ENCODE measurements around the gene SRGAP1. TPM values are rescaled to one million over a fixed set of nuclear protein-coding genes. Genes with fewer than 3 reads are reported as not detected.

Gene SRGAP1
- total and polyA plus RNA-seq, 9 donors = 2.8 to 17.9 (median 8.6) TPM

GRCh38 chr12:64123448-64123847 is 278.9 kb downstream of the SRGAP1 start:
- no peaks in the 10 kb centered on the region for H3K27me3 ChIP-seq
- 91 to 98% (median 93%) methylated on average over 1 of the region's 1 CpG for WGBS, 3 donors
- DNase-seq = no peak
- H3K4me1 ChIP-seq (ENCODE audit: insufficient read depth) = peaks cover 2% of the 10 kb centered on the region
- H3K4me3 ChIP-seq = no peak overlapping the region
- TF ChIP-seq CTCF (IDR thresholded peaks at IDR 0.05) (no peak), EP300 (IDR thresholded peaks at IDR 0.05) (no peak), POLR2A (IDR thresholded peaks at IDR 0.05) (no peak)
- intact Hi-C loops (cut with DNase I) = no loop called here
- no peak overlapping the region for H3K27ac ChIP-seq
- H3K9me3 ChIP-seq = no peaks in the 10 kb centered on the region
- no peaks in the 10 kb centered on the region for H3K36me3 ChIP-seq

GRCh38 chr12:64124511-64125197 is 280.2 kb downstream of the SRGAP1 start:
- no peak for TF ChIP-seq EP300 (IDR thresholded peaks at IDR 0.05)
- no peak for TF ChIP-seq POLR2A (IDR thresholded peaks at IDR 0.05)
- TF ChIP-seq CTCF (IDR thresholded peaks at IDR 0.05) = no peak
- H3K36me3 ChIP-seq = no peaks in the 10 kb centered on the region
- DNase-seq = no peak
- 75 to 86% (median 85%) methylated on average over 3 of the region's 3 CpGs for WGBS, 3 donors
- H3K4me3 ChIP-seq = no peak overlapping the region
- no peak overlapping the region for H3K27ac ChIP-seq
- H3K4me1 ChIP-seq (ENCODE audit: insufficient read depth) = peaks cover 2% of the 10 kb centered on the region
- no peaks in the 10 kb centered on the region for H3K27me3 ChIP-seq
- intact Hi-C loops (cut with DNase I) = no loop called here
- no peaks in the 10 kb centered on the region for H3K9me3 ChIP-seq

GRCh38 chr12:64125913-64126312 is 281.4 kb downstream of the SRGAP1 start:
- intact Hi-C loops (cut with DNase I) = no loop called here
- H3K36me3 ChIP-seq = no peaks in the 10 kb centered on the region
- WGBS, 3 donors = 53 to 62% (median 58%) methylated on average over 6 of the region's 6 CpGs
- H3K27ac ChIP-seq = no peak overlapping the region
- TF ChIP-seq CTCF (IDR thresholded peaks at IDR 0.05) (no peak), EP300 (IDR thresholded peaks at IDR 0.05) (no peak), POLR2A (IDR thresholded peaks at IDR 0.05) (no peak)
- no peaks in the 10 kb centered on the region for H3K27me3 ChIP-seq
- H3K4me3 ChIP-seq = no peak overlapping the region
- H3K9me3 ChIP-seq = no peaks in the 10 kb centered on the region
- DNase-seq = no peak
- H3K4me1 ChIP-seq (ENCODE audit: insufficient read depth) = peaks cover 2% of the 10 kb centered on the region

GRCh38 chr12:64127811-64128210 is 283.3 kb downstream of the SRGAP1 start:
- no peak for DNase-seq
- WGBS, 3 donors = 93 to 97% (median 94%) methylated on average over 14 of the region's 14 CpGs
- no peak overlapping the region for H3K27ac ChIP-seq
- H3K9me3 ChIP-seq = no peaks in the 10 kb centered on the region
- TF ChIP-seq CTCF (IDR thresholded peaks at IDR 0.05) (no peak), EP300 (IDR thresholded peaks at IDR 0.05) (no peak), POLR2A (IDR thresholded peaks at IDR 0.05) (no peak)
- H3K27me3 ChIP-seq = no peaks in the 10 kb centered on the region
- peaks cover 2% of the 10 kb centered on the region for H3K4me1 ChIP-seq (ENCODE audit: insufficient read depth)
- H3K4me3 ChIP-seq = no peak overlapping the region
- H3K36me3 ChIP-seq = no peaks in the 10 kb centered on the region
- intact Hi-C loops (cut with DNase I) = no loop called here
